GM23338 (cell line): ENCODE results near the gene MMADHC.

ENCODE experiments used
- CREB1 ChIP-seq: fragments of 250-450 bp; sonication (Bioruptor Pico); IDR thresholded peaks from 2 replicates; pipeline ENCODE4 v1.5.0; 2020; ENCODE audit warnings: low read depth, mild to moderate bottlenecking, moderate library complexity
- CTCF ChIP-seq, 2 experiments: fragments of 200-600 bp in 1 of 2; sonication (generic) in 1 of 2; conservative IDR thresholded peaks; 2 replicates each; pipeline versions ENCODE4 v1.5.1 to v1.6.1; 2016 to 2017; ENCODE audit warnings: antibody characterized with exemption in 2 of 2, low read depth in 2 of 2, mild to moderate bottlenecking in 2 of 2, moderate library complexity in 1 of 2
- EZH2phosphoT487 ChIP-seq: fragments of 200-600 bp; sonication (generic); IDR thresholded peaks from one replicate; pipeline ENCODE4 v1.8.1; 2018; ENCODE audit warnings: antibody characterized with exemption; ENCODE audit not compliant: unreplicated experiment
- REST ChIP-seq: IDR thresholded peaks from one replicate; pipeline ENCODE4 v1.6.1; 2018; ENCODE audit warnings: antibody characterized with exemption; ENCODE audit not compliant: unreplicated experiment
- STAT1 ChIP-seq: IDR thresholded peaks from one replicate; pipeline ENCODE4 v1.6.1; 2016; ENCODE audit warnings: antibody characterized with exemption; ENCODE audit not compliant: unreplicated experiment

GRCh38 chr2:149617476-149617875, 29.9 kb upstream of the MMADHC start:
- TF ChIP-seq CTCF (conservative IDR thresholded peaks at IDR 0.05; ENCODE audit: low read depth in 2 of 2) (no peak), CREB1 (CRISPR knock-in tag) (no peak), REST (no peak), STAT1 (no peak), EZH2phosphoT487 (no peak)
